ENCODE measurements around the gene DOCK4.

- TF ChIP-seq MXD4 (CRISPR knock-in tag; IDR thresholded peaks at IDR 0.05; ENCODE audit: borderline replicate concordance): no peak
- TF ChIP-seq, protein P1, sequence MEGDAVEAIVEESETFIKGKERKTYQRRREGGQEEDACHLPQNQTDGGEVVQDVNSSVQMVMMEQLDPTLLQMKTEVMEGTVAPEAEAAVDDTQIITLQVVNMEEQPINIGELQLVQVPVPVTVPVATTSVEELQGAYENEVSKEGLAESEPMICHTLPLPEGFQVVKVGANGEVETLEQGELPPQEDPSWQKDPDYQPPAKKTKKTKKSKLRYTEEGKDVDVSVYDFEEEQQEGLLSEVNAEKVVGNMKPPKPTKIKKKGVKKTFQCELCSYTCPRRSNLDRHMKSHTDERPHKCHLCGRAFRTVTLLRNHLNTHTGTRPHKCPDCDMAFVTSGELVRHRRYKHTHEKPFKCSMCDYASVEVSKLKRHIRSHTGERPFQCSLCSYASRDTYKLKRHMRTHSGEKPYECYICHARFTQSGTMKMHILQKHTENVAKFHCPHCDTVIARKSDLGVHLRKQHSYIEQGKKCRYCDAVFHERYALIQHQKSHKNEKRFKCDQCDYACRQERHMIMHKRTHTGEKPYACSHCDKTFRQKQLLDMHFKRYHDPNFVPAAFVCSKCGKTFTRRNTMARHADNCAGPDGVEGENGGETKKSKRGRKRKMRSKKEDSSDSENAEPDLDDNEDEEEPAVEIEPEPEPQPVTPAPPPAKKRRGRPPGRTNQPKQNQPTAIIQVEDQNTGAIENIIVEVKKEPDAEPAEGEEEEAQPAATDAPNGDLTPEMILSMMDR (IDR thresholded peaks at IDR 0.05): no peak
Measured at GRCh38 chr7:112056409-112056808, 149.8 kb downstream of the DOCK4 start.
